Measurements from ENCODE around the gene GALNT16.

The GALNT16 gene

DNA sequence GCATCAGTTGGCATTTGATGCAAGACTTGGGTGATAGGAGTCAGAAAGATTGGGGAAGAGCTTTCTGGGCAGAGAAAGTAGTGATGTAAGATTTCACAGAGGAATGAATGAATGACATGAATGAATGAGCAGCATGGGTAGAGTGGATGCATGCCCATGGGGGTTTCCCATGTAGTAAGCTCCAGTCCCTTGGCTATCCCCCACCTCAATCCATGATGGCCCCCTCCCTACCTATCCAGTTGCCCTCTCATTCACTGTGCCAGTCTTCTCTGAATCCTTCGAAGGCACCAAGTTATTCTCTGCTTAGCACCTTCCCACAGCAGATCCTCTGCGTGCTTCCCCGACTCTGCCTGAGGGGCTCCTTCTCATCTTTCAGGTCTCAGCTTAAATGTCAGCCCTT, 106.1 kb downstream of the GALNT16 start:
- TF ChIP-seq, protein P1, sequence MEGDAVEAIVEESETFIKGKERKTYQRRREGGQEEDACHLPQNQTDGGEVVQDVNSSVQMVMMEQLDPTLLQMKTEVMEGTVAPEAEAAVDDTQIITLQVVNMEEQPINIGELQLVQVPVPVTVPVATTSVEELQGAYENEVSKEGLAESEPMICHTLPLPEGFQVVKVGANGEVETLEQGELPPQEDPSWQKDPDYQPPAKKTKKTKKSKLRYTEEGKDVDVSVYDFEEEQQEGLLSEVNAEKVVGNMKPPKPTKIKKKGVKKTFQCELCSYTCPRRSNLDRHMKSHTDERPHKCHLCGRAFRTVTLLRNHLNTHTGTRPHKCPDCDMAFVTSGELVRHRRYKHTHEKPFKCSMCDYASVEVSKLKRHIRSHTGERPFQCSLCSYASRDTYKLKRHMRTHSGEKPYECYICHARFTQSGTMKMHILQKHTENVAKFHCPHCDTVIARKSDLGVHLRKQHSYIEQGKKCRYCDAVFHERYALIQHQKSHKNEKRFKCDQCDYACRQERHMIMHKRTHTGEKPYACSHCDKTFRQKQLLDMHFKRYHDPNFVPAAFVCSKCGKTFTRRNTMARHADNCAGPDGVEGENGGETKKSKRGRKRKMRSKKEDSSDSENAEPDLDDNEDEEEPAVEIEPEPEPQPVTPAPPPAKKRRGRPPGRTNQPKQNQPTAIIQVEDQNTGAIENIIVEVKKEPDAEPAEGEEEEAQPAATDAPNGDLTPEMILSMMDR (IDR thresholded peaks at IDR 0.05), result no peak

DNA sequence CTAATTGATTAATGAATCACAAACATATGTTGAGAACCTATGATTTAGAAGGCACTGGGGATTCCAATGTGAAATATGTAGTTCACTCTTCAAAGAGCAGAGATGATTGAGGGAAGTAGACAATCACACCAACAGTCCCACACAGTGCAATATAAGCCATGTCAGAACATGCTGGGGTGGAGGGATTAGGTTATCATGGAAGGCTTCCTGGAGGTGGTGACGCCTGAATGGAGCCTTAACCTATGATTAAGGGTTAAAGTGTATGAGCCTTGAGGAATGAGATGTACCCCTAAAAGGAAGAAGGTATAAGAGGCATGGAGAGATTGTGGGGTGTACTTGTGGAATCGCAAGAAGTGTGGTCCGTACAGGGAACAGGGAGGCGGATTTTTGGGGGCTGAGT, 106.8 kb downstream of the GALNT16 start:
- TF ChIP-seq, protein P1 (IDR thresholded peaks at IDR 0.05), result no peak

DNA sequence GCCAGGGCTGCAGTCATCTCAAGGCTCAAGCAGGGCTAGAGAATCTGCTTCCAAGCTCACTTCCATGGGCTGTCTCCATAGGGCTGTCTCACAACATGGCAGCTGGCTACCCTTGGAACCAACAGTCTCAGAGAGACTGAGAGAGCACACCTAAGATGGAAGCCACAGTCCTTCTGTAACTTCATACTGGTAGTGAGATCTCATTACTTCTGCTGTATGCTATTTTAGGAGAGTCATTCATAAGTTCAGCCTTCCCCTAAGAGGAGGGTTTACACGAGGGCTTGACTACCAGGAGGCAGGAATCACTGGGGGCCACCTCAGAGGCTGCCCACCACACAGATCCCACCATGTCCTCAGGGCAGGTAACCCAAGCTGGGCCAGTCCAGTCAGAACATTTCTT, 108.4 kb downstream of the GALNT16 start:
- TF ChIP-seq, protein P1 (IDR thresholded peaks at IDR 0.05), result no peak

DNA sequence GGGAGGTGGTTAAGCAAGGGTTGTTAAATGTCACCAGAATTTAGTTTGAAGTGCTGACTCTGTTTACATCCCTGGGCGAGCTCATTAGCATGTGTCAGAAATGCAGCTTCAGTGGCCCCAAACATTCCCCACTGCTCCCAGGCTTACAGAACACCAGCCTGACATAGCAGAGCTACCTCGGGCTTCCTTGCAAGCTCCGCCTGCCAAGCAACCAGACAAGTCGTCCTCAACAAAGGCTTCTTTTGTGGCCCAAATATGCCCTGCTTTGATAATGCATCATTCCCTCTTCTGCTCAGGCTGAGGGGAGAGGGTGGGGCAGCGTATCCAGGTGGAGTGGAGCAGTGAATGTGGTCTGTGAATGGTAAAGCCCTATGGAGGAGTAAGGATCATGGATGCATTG, 110.1 kb downstream of the GALNT16 start:
- TF ChIP-seq, protein P1 (IDR thresholded peaks at IDR 0.05), result no peak

DNA sequence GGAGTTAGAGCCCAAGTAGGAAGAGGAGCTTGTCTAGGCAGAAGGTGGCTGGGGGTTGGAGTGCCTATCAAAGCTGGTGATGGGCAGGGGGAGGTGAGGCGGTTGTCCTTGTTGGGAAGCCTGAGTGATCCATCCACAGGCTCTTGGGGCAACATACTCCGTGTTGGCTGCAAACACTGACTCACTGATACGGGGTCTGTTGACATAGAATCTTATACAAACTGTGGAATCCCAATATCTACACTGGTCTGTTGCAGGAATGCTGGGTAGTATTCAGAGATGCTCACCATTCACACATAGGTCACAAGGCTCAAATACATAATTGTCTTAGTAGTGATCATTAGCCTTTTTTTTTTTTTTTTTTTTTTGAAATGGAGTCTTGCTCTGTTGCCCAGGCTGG, 112.2 kb downstream of the GALNT16 start:
- TF ChIP-seq, protein P1 (IDR thresholded peaks at IDR 0.05), result no peak

DNA sequence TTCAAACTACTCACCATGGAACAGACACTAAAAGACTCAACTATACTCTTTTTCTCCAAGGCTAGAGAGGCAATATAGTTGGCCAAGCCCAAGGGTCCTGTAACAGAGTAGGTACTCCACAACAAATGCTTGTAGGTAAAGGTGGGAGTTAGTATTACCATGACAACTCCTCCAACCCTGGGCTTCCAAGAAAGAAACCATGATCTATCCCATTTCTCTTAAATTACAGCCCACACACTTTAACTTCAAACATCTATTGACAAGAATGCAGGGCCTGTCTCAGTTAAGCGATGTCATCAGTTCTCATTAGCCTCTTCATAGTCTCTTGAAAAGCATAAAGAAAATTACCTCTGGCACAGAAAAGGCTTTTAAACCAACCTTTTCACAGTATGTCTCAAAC, 113.1 kb downstream of the GALNT16 start:
- TF ChIP-seq, protein P1 (IDR thresholded peaks at IDR 0.05), result no peak

DNA sequence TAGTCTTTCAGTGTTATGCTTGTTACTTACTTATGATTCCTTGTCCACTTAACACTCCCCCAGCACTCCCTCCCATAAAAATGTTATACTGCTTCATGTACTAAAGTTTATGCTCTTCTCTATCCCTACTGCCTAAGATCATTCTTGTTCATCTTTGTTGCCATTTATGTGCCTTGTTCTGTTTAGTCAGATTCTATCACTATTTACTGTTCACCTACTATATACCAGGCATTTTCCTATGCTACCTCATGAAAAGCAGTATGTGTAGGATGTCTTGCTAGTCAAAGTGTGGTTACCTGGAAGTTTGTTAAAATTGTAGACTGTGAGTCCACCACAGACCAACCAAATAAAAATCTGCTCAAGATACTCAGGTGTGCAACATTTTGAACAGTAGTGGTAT, 114.3 kb downstream of the GALNT16 start:
- TF ChIP-seq, protein P1 (IDR thresholded peaks at IDR 0.05), result no peak

DNA sequence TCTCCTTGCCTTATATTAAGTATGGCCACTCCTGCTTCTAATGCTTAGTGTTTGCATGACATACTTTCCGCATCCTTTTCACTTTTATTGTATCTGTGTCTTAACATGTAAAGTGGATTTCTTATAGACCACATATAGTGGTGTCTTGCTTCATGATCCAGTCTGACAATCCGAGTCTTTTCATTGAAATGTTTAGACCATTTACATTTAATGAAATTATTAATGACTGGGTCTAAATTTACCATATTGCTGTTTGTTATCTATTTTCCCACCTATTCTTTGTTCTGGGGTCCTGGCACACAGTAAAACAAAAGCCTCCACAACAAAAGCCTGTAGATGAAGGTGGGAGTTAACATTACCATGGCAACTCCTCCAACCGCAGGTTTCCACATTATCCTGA, 115.2 kb downstream of the GALNT16 start:
- TF ChIP-seq, protein P1 (IDR thresholded peaks at IDR 0.05), result no peak
